Measurements from ENCODE around the gene CIT. TPM values are rescaled to one million over a fixed set of nuclear protein-coding genes. Genes with fewer than 3 reads are reported as not detected.

The CIT gene
- total RNA-seq, 2 donors from 2014 or later: 0.95 to 2.3 TPM

DNA sequence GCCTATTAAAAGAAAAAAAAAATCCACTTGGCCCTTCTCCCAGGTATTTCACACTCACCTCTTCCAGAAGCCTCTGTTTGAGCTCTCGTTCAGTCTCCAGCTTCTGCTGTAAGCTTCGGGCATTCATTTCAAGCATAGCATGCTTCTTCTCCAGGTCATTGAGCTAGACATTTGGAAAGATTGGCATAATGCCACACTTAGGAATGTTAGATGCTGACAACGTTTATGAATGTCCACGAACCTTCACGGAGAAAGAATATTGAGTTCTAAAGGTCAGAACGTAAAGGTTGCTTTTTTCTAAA is 148.7 kb downstream of the CIT start:
- H3K27me3 ChIP-seq (replicated peaks; ENCODE audit: insufficient read depth): no peaks in the 10 kb centered on the region
- no peak overlapping the region for H3K4me3 ChIP-seq
- no peak for DNase-seq (ENCODE audit: low spot score)
- H3K36me3 ChIP-seq: no peaks in the 10 kb centered on the region
- TF ChIP-seq, protein P1, sequence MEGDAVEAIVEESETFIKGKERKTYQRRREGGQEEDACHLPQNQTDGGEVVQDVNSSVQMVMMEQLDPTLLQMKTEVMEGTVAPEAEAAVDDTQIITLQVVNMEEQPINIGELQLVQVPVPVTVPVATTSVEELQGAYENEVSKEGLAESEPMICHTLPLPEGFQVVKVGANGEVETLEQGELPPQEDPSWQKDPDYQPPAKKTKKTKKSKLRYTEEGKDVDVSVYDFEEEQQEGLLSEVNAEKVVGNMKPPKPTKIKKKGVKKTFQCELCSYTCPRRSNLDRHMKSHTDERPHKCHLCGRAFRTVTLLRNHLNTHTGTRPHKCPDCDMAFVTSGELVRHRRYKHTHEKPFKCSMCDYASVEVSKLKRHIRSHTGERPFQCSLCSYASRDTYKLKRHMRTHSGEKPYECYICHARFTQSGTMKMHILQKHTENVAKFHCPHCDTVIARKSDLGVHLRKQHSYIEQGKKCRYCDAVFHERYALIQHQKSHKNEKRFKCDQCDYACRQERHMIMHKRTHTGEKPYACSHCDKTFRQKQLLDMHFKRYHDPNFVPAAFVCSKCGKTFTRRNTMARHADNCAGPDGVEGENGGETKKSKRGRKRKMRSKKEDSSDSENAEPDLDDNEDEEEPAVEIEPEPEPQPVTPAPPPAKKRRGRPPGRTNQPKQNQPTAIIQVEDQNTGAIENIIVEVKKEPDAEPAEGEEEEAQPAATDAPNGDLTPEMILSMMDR (IDR thresholded peaks at IDR 0.05): no peak
- peaks cover 0 to 8% of the 10 kb centered on the region in 2 donors for H3K4me1 ChIP-seq (ENCODE audit: control insufficient read depth in 1 of 2, low read depth in 2 of 2)
- H3K27ac ChIP-seq: no peak overlapping the region
- no peaks in the 10 kb centered on the region for H3K9me3 ChIP-seq
- no peak for ATAC-seq (ENCODE audit: insufficient number of reproducible peaks, low FRiP score, low read depth)

DNA sequence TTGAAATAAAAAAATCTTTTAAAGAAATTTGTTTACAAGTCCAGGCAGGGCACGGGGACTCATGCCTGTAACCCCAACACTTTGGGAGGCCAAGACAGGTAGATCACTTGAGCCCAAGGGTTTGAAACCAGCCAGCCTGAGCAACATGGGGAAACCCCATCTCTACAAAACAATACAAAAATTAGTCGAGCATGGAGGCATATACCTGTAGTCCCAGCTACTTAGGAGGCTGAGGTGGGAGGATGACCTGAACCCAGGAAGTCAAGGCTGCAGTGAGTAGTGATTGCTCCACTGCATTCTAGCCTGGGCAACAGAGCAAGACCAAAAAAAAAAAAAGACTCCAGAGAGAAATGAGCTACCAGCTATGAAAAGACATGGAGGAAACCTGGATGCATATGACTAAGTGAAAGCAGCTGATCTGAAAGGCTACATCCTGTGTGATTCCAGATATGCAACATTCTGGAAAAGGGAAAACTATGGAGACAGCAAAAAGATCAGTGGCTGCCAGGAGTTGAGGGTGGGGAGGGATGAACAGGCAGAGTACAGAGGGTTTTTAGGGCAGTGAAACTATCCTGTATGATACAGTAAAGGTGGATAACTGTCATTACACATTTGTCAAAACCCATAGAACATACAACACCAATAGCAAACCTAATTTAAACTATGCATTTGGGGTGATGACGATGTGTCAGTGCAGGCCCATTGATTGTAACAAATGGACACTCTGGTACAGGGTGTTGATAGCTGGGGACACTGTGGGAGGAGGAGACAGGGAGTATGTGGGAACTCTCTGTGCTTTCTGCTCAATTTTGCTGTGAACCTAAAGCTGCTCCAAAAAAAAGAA is 149.3 kb downstream of the CIT start:
- Histone ChIP-seq H3K4me1 (ENCODE audit: control insufficient read depth in 1 of 2, low read depth in 2 of 2) (peaks cover 0 to 8% of the 10 kb centered on the region in 2 donors), H3K27me3 (replicated peaks; ENCODE audit: insufficient read depth) (no peaks in the 10 kb centered on the region), H3K9me3 (no peaks in the 10 kb centered on the region), H3K36me3 (no peaks in the 10 kb centered on the region), H3K4me3 (no peak overlapping the region), H3K27ac (no peak overlapping the region)
- no peak for DNase-seq (ENCODE audit: low spot score)
- no peak for ATAC-seq (ENCODE audit: insufficient number of reproducible peaks, low FRiP score, low read depth)
- TF ChIP-seq, protein P1 (IDR thresholded peaks at IDR 0.05): no peak

DNA sequence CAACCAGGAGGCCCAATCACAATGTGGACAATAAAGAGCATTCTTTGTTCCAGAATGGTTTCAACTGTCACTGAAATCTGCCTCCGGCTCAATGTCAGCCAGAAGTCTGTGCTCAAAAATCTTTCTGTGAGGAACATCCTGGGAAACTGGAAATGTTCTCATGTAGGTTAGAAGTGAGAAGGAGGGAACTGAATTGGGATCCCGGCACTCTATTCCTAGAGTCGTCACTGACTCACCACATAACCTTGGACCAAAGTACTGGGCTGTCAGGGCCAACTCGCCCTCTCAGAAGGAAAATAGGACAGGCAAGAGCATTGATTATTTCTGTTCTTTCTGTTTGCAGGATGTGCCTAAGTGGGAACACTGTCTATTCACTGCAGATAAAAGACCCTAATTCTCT is 151.6 kb downstream of the CIT start:
- TF ChIP-seq, protein P1 (IDR thresholded peaks at IDR 0.05): no peak
- Histone ChIP-seq H3K4me3 (no peak overlapping the region), H3K27me3 (replicated peaks; ENCODE audit: insufficient read depth) (no peaks in the 10 kb centered on the region), H3K36me3 (no peaks in the 10 kb centered on the region), H3K27ac (no peak overlapping the region), H3K4me1 (ENCODE audit: control insufficient read depth in 1 of 2, low read depth in 2 of 2) (peaks cover 0 to 8% of the 10 kb centered on the region in 2 donors), H3K9me3 (no peaks in the 10 kb centered on the region)
- ATAC-seq (ENCODE audit: insufficient number of reproducible peaks, low FRiP score, low read depth) (no peak), DNase-seq (ENCODE audit: low spot score) (no peak)

DNA sequence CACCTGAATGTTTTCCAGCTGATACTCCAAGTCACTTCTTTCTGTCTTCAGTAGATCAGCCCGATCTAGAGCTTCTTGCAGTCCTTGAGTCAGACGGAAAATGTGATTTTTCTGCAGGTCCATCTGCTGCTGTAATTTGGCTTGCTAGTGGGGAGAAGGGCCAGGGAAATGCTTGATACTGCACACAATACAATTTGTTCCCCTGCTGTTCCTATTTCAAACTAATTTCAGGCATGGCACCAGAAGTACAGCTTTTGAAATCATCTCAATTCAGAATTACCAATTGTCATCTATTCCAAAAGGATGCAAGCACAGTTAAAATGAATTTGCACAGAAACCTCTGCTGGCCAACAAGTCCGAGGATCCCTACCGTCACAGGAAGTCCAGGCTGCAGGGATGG is 155.8 kb downstream of the CIT start:
- H3K27me3 ChIP-seq (replicated peaks; ENCODE audit: insufficient read depth): no peaks in the 10 kb centered on the region
- H3K4me1 ChIP-seq (ENCODE audit: control insufficient read depth in 1 of 2, low read depth in 2 of 2): no peaks in the 10 kb centered on the region
- ATAC-seq (ENCODE audit: insufficient number of reproducible peaks, low FRiP score, low read depth) (no peak), DNase-seq (ENCODE audit: low spot score) (no peak)
- H3K9me3 ChIP-seq: no peaks in the 10 kb centered on the region
- no peaks in the 10 kb centered on the region for H3K36me3 ChIP-seq
- H3K4me3 ChIP-seq: no peak overlapping the region
- no peak overlapping the region for H3K27ac ChIP-seq
- TF ChIP-seq, protein P1 (IDR thresholded peaks at IDR 0.05): no peak

DNA sequence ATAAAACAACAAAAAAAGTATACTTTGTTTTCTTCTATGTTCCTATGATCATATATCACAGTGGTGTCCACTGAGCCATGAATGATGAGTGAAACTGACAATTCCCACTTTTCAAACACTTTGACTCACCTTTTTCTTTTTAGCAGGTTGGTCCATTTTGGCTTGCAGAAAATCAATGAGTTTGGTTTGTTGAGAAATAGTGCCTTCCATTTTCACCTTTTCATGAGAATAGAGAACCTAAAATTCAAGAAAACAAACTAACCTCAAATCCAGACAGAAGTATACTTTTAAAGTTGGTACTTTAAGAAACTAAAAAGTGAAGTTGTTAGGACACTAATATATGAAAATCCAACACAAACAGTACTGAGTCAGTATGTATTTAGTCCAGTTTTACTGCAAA is 156.8 kb downstream of the CIT start:
- Histone ChIP-seq H3K27ac (no peak overlapping the region), H3K4me1 (ENCODE audit: control insufficient read depth in 1 of 2, low read depth in 2 of 2) (no peaks in the 10 kb centered on the region), H3K4me3 (no peak overlapping the region), H3K36me3 (no peaks in the 10 kb centered on the region), H3K27me3 (replicated peaks; ENCODE audit: insufficient read depth) (no peaks in the 10 kb centered on the region), H3K9me3 (no peaks in the 10 kb centered on the region)
- DNase-seq (ENCODE audit: low spot score) (no peak), ATAC-seq (ENCODE audit: insufficient number of reproducible peaks, low FRiP score, low read depth) (no peak)
- TF ChIP-seq, protein P1 (IDR thresholded peaks at IDR 0.05): no peak
